ENCODE measurements around the gene MCF2L2.

GRCh38 chr3:183267140-183267539, 161.3 kb downstream of the MCF2L2 start:
- TF ChIP-seq POLR2A (IDR thresholded peaks at IDR 0.05; ENCODE audit: low read depth, low read length) = no peak
- TF ChIP-seq POLR2AphosphoS5 (IDR thresholded peaks at IDR 0.05; ENCODE audit: low read depth, low read length) = no peak
- no peak for TF ChIP-seq TAF1 (IDR thresholded peaks at IDR 0.05; ENCODE audit: borderline replicate concordance, low read depth, low read length)
